ELR (cell line): ENCODE results near the gene SLK.

ENCODE experiments used
- DNase-seq: peaks from one replicate; pipeline ENCODE4 v3.0.0-alpha.2; 2015; ENCODE audit warnings: low read depth

SLK gene

DNA sequence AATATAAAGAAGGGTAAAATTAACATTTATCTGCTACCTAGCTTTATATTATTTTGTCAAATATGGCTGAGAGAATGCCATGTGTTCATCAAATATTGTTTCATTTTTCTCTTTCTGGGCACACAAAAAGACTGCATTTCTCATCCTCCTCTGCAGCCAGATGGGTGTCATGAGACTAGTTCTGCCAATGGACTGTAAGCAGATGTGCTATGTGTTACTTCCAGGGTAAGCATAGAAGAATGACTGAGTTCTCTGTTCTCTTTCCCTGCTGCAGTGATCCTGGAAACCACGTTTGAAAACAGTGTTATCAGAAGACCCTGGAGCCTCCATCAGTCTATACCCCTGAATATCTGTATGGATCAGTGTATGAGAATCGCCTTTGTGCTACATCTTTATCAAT is 24.1 kb upstream of the SLK start:
- no peak for DNase-seq

DNA sequence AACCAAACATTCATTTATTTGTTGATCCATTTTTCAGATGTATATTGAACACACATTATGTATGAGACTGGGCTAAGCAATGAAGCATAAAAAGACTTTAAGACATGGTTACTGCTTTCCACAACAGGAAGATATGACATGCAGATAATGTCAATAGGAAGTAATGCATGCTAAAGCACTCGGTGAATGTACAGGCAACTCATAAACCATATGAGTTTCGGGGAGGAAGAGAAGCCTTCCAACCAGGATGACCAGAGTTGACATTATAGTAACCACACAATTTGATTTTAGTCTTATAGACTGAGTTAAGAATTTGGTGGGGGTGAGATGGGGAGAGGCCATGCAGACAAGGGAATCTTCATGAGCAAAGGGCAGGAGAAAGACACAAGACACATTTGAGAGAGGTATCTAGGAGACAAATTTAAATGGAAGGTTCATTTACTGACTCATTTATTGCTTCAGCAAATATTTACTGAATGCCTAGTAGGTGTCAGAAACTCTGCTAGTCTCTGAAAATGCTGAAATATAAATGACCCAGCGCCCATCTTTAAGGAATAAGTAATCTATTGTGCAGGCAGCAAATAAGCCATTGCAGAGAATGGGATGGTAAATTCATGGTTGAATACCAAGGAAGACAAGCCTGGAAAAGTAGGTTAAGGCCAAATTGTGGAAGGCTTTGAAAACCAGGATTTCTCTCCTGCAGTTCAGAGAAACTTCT is 19.0 kb upstream of the SLK start:
- DNase-seq = no peak

GRCh38 chr10:103949728-103950127 is 17.2 kb upstream of the SLK start:
- DNase-seq = no peak

GRCh38 chr10:103951183-103951582 is 15.8 kb upstream of the SLK start:
- no peak for DNase-seq

DNA sequence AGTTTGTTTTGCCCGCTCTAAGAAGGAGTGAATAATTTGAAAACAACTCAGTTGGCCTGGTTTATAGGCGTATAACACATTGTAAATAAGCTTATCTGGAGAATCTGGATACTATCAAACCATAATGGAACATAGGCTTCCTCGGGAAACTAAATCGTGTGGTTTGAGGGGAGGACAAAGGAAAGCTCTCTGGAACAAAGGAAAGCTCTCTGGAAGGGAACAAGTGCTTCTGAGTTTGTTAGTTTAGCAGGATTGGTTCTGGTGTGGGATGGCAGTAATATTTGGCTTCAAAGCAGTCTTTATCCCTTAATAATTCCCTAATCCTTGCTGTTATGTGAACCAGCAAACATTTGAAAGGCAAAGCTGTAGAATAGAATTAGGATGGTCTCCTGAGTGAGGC is 15.0 kb upstream of the SLK start:
- DNase-seq = no peak

- DNase-seq = no peak
Observed at GRCh38 chr10:103954543-103954942, 12.4 kb upstream of the SLK start.

DNA sequence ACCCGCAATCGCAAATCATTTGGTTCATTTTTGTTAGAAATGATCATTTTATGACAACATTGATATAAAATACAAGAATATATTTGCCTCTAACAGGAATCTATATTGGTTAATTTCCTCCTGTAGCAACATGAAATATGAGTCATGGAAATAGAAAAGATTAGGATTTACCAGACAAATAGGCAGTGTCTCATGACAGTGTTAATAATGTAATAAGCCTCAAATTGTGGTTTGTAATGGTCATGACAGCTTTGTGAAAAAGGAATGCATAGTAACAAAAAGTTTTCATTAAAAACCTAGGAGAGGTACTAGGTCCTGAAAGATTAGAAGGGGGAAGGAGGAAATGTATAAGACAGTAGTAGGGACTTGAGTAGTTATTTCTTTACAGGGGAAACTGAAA is 7.9 kb upstream of the SLK start:
- DNase-seq = no peak

- no peak for DNase-seq
Observed at GRCh38 chr10:103960103-103960502, 6.8 kb upstream of the SLK start.

GRCh38 chr10:103967448-103968071 is 620 bp downstream of the SLK start:
- peak; percentile 58 for DNase-seq

DNA sequence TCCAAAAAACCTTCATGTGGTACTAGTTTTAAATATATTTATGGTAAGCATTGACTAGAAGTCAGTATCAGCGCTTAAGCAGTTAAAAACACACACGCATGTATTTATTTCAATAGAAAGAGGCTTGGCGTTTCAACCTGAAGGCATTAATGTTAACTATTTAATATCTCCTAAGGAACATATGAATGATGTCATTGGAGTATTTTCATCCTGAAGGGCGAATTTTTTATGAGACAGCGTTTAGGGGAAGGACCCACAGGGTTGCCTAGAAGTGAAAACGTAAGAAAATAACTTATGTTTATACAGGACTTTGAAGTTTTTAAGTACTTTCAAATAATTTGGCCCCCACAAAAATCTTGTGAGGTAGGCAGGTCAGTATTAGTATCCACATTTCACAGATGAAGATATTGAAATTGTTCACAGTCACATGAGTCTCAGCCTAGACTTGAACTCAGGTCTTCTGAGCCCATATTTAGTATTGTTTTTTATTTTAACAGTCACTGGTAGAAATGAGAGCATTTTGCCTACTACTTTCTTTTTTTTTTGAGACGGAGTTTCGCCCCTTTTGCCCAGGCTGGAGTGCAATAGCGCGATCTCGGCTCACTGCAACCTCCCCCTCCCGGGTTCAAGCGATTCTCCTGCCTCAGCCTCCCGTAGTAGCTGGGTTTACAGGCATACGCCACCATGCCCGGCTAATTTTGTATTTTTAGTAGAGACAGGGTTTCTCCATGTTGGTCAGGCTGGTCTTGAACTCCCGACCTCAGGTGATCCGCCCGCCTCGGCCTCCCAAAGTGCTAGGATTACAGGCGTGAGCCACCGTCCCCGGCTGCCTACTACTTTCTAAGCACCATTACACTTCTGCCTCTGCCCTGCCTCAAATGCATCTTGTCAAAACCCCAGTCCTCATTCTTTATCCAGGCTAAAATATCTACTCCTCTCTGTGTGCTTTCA is 1.8 kb downstream of the SLK start:
- DNase-seq = peak; percentile 50

DNA sequence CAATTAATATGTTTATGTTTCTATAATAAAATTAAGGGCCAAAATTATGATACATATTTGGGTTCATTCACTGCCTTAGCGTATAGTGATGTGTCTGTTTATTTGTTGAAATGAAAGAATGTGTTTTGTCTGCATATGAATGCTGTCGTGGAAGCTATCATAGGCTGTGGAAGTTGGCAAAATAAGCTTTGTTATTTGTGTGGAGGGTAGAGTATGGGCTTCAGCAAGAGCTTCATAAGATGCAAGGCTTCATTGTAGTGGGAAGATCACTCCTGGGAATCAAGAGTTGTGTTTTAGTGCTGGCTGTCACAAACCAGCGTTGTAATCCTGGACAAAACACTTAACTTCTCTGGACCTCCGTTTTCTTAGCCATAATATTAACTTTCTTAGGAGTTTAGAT is 2.5 kb downstream of the SLK start:
- peak; percentile 13 for DNase-seq

DNA sequence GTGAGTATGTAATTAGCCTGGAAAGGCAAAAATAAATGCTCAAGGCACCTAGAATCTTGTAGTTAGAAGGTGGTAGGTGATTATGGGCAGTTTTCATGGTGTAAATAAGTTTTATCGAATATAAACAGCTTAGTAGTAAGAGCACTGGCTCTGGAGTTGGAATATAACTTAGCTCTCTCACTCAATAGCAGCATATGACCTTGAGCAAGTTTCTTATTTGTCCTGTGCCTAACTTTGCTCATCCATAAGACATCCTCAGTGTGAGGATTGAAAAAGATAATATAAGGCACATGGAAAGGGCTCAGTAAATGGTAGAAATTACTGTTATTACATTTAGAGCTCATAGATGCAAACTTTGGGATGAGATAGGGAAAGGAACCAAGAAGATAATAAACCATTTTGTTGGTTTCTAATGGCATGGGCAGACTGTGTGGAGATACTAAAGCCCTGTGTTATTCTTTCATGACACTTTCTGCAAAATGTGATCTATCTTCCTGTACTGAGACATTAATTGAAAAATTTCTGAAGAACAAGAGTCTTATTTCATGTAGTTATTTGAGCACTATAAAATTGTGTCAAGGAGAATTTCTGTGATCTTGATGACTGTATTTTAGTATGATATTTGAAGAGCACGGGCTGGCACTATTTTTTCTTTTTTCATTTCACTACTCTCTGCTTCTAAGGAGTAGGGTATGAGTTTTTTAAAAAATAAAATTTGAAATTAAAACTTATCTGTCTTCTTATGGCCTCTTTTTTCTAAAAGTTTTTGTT is 3.1 kb downstream of the SLK start:
- DNase-seq = peak; percentile 20

- DNase-seq = no peak
Observed at GRCh38 chr10:103975169-103975568, 8.2 kb downstream of the SLK start.

GRCh38 chr10:103977204-103977603 is 10.3 kb downstream of the SLK start:
- DNase-seq = no peak

DNA sequence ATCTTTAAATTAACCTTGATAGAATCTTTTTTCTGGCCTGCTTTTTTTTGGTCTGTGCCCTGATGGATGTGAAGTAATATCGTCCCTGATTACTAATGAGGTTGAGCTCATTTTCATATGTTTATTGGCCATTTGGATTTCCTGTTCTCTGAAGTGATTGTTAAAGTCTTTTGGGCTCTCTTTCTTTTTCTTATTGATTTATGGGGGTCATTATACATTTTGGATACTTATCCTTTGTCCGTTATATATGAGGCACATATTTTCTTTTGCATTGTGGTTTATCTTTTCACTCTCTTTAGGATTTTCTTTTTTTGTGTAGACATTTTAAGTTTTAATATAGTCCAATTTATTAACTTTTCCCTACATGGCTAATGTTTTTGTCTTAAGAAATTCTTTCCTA is 12.6 kb downstream of the SLK start:
- DNase-seq = no peak

GRCh38 chr10:103980288-103980906 is 13.5 kb downstream of the SLK start:
- peak; percentile 66 for DNase-seq

- DNase-seq = peak; percentile 35
Observed at GRCh38 chr10:103982639-103983038, 15.7 kb downstream of the SLK start.

DNA sequence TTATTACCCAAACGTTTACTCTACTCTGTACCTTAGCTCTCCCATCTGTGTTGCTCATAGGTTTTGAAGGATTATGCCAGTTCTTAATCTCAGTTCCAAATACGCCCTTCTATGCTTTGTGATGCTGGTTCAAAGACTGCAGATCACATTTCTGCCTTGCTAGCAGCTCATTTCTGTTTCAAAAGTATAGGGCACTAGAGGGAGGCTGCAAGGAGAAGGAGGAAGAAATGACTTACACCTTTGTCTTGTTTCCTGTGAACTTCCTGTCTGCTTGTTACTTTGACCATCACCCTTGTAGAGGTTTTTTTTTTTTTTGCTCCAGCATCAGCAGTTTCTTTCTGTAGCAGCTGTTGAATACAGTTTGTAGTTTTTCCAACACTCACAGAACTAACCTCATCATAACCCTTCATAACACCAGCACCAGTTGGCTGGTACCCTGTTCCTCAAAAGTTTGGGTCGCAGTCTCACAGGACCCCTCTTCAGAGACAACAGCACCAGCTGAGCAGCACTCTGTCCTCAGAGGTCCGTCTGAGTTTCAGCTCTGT is 16.5 kb downstream of the SLK start:
- peak; percentile 31 for DNase-seq

DNA sequence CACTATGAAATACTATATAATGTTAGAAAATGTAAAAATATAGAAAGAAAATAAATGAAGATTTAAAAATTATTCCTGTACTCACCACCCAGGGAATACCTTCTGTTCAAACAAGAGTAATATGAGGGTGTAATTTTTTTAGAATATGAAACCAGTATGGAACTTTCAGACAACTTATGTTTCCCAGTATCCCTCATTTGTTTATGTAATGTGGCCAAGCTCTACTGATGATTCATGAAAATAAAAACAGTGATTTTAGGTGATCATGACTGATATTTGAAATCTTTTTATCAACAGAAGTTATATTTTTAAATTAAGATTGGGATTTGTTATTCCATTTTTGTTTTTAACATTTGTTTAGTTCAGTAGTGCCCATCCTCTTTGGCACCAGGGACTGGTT is 18.8 kb downstream of the SLK start:
- DNase-seq = peak; percentile 62

- DNase-seq = no peak
Observed at GRCh38 chr10:103986360-103986759, 19.4 kb downstream of the SLK start.

DNA sequence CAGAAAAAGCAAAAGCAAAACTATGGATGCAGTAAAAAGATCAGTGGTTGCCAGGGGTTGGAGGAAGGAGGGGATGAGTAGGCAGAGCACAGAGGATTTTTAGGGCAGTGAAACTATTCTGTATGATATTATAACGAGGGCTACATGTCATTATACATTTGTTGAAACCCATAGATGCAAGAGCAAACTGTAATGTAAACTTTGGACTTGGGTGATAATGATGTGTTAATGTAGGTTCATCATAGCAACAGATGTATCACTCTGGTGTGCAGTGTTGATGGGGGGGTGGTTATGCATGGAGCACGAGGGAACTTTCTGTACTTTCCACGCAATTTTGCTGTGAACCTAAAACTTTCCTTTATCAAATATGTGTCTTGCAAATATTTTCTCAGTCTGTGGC is 23.2 kb downstream of the SLK start:
- DNase-seq = peak; percentile 27
